Stimulated activated CD8-positive, alpha-beta memory T cell treated with anti-CD3 and anti-CD28 coated beads, Interleukin-4, amount 100 ng/mL, for 24 hours (primary cell): ENCODE measurements around the gene IRX1.

ENCODE experiments used
- DNase-seq: peaks from one replicate; pipeline ENCODE4 v3.0.0-alpha.2; 2020; ENCODE audit warnings: low read depth

The IRX1 gene

DNA sequence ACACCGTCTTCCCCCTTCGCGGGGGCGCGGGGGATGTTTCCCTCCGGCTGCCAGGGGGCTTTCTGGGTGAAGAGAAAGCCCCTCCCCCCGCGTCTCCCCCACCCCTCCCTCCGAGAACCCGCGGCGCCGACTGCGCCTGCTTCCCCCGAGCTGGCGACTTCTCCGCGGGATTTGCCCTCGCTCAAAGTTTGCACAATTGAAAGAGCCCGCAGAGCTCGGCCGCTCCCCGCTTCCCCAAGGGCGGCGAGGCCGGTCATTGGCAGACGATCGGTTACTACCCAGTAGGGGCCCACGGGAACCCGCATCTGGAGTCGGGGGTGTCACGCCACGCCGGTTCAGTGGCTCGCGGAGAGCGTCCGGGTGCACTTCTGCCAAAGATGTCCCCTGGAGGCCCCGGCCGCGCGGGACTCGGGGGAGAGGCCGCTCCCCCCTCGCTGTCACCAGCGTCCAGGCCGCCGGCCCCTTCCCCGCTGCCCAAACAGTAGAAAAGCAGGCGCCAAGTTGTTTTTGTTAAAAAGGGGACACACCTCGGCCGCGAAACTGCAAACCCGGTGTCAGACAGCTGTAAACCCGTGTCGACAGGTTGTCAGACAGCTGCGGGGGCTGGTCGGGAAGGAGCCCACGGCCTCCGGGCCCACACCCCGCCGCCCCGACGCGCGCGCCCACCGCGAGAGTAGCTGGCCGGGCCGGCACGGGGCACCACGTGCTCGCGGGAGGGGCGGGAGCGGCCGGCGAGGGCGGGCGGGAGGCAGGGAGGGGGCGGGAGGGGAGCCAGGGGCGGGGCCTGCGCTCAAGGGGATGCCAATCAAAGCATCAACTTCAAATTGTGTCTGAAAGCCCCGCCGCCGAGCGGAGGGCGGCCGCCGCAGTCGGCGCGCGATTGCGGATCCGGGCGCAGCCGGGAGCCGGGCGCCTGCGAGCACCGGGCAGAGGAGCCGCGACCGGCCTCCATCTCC is at the start of gene IRX1:
Gene IRX1 (plus strand): TSS at position 827 of the 956 bp plus-strand sequence. CDS start 274 bp downstream, outside the sequence.
- DNase-seq = no peak

DNA sequence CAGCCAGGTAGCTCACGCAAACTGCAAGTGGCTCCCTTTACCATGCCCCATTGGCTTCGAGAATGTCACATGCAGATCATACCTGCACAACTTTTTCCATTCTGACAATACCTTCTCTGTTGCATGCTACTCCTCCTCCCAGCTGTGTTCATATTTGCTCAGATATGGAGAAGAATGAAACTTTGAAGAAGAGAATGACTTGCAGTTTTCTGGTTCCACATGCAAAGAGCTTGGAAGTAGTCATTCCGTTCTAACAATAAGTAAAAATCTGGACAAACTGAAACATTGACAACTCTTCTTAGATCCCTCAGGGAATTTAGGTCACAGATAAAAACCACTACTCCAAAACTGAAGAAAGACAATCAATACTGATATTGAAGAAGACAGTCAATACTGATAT is 49.6 kb upstream of the IRX1 start:
- DNase-seq = no peak

DNA sequence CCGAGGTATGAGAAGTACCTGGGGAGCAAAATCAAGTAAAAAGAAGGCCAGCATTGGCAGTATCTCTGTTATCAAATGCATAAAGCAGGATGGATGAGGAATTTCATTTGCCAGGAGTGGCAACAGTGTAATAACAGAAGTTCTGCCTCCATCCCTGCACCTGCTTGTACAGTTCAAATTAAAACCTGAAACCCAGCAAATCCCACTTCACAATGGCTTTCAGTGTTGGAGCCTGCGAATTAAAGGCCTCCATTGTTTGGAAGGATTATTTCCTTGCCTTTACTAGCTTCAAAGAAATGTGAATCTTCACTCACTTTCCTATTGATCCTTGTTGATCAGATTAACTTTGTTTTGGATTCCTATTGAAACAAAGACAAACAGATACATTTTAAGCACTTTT is 31.5 kb upstream of the IRX1 start:
- no peak for DNase-seq

DNA sequence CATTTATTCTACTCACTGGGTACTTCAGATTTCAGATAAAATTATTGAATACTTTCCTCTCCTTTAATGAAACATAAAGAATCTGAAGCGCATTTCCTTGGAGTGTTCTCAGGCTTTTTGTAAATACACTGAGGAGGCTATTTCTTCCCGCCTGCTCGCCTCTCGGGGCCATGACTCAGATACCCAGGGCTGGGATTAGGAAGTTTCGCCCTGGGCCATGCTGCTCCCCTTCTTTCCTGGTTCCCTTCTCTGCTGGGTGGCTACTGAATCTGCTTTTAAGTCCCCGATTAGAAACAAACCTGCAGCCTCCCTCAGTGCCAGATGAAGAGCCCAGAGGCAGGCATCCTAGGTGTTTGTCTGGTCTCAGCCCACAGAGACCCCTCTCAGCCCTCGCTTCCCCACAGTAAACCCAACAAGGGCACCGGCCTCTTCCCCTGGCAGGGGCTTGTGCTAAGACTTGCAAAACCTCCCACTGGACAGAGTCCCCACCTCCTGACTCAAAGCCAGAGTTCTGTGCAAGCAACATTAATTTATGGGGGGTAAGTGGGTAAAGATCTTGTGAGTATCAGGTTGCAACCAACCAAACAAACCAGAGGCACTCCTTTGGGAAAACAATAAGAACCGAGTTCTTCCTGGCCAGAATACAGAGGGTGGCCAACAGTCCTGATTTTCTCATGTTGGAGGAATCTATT is 30.7 kb upstream of the IRX1 start:
- no peak for DNase-seq

DNA sequence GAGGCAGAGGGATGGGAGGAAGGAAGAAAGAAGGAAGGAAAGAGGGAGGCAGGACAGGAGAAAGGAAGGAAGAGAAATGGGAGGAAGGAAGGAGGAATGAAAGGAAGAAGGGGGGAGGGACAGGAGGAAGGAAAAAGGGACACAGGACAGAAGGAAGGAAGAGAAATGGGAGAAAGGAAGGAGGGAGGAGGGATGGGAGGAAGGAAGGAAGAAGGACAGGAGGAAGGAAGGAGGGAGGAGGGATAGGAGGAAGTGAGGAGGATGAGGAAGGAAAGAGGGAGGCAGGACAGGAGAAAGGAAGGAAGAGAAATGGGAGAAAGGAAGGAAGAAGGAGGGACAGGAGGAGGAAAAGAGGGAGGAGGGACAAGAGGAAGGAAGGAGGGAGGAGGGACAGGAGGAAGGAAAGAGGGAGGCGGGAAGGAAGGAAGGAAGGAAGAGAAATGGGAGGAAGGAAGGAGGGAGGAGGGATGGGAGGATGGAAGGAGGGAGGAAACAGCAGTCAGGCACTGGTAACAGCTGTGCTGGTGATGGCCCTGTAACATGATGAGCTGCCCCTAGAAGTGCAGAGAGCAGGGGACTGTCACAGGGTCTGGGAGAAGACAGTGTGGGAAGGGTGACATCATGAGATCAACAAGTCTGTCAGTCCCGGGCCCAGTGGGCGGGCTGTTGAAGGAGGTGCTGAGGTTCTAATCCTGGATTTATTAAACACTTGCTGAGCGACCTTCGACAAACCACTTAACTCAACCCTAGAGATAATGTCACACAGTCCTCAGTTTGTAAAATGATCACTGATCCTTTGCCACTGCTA is 10.7 kb upstream of the IRX1 start:
- no peak for DNase-seq

DNA sequence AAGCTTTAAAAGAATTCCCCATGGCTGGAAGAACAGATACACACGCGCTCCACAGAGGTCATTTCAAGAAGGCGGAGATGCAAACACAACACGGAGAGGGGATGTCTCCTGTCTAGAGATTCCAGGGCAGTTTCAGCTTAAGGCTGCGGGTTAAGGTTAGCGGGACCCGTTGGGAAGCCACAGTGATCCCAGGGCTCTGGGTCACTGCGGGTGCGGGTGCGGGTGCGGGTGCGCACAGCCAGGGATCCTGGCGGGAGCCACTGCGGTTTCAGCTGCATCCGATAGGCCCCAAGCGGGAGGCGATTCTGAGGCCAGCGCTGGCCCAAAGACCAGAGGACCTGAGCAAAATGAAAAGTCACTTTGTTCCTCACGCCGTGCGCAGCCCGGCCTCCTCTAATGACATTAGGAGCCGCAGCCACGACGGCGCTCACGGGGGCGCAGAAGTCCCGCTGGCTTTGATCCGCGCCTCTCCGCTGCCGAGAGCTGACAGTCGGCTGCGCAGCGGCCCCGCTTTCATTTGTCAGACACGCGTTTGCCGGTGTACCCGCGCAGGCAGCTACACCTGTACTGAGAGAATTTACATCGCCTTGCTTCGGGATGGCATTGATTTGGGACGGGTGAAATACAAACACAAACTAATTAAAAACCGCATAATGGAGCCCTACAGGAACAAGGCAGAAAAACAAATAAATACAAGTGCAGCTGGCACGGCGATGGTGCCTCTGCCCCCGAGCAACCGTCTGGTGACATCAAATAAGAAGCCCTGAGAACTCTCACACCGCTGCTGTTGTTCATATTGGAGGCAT is 5.3 kb upstream of the IRX1 start:
- DNase-seq = no peak

DNA sequence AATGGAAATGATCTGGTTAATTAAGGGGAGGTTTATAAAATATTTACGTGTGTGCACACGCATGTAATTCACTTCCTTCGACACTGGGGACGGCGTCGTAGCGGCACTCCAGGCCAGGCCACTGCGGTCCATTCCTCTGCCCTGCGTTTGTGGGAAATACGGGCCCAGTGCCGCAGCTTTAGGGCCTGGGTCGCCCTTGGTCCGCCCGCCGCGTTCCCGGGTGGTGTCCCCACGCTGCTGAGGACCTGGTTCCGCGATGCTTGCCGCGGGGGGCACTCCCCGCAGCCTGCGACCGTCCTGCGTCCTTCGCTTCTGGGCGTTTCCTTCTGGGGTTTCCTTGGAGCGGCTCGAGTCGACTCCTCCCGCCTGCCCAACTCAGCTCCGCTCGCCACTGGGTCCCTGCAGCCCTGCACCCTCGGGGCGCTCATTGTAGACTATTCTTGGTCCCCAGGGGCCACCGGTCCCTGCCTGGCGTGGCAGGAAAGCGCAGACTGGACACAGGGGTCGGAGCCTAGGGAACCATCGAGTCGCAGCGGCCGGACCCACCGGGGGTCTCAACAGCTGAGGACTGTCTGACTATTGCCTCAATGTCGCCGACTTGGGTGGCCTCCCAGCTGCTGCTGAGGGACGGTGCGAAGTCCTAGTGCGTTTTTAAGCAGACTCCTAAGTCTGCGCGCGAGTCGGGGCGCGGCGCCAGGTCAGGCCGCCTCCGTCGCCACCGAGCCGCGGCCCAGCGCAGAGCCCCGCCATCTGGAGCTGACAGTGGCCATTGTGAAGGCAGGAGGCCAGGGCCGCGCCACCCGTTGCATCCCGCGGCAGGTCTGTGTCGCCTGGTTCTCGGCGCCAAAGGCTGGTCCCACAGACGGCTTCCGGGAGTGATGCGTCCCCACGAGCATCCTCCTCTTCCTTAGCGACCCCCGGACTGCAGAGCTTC is 4.4 kb upstream of the IRX1 start:
- DNase-seq = no peak

DNA sequence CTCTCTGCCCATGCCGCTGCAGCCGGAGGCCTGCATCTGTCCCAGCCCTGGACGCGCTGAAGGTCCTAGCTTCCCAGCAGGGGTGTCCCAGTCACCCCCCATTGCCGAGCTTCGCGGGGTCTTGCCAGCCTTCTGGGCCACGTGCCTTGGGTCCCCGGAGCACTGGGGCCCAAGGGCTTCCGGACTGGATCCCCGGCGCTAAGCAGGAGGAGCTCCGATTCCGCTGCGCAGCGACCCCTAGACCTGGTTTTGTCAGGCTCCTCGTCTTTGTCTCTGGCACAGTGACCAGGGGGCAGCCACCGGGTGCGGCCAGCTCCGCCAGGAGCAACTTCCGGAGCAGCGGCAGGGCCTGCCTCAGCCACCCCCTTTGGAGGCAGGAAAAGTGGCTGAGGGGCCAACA is 3.3 kb upstream of the IRX1 start:
- no peak for DNase-seq

DNA sequence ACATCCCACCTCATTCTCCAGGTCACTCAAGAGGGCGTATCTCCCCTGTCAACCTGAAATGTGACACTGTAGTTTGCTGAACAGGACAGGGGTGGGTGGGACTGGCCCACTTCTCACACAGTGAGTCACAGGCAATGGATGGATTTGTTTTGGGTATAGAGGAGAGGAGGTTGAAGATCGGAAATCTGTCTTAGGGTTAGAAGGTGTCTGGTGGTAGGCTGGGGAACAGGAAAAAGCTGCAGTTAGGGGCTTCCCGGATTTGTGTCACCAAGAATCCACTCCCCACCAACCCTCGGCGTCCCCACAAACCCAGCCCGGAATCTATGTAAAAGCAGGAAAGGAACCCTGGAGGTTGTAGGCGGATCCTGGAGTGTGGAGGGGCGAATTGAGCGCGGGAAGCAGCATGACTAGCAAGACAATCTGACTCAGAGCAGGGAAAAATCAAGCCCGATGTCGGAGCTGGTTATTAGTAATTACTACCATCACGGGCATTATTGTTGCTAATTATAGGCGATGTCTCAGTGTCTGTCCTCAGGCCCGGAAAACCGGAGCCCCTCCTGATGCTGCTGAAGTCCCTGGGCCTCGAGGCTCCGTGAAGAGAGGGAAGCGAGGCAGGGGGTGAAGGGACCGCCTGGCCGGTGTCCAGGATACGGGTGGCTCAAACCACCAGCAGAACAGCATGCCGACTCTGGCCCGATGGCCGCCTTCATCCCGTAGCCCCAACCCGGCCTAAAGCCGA is 1.7 kb upstream of the IRX1 start:
- no peak for DNase-seq

DNA sequence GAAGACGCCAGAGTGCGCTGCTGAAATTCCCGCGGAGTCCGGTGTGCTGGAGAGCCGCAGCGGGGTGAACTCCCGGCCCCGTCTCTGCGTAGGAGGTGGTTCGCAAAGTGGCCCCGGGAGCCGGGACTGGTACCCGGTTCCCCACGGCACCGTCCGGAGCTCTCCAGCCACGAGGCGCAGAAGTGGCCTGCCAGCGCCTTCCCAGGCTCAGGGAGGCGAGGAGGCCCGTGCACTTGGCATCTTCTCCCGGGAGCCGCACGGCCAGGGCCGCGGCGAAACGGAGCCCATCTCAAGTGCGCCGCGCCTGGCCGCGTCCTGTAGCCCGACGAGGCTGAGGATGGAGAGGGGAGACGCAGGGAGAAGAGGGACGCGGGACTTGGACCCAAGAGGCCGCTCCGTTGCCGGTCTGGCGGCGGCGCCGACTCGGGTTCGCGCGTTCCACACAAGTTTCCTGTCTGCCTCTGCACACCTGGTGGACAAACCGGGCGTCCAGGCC is 1.1 kb upstream of the IRX1 start:
- DNase-seq = no peak

DNA sequence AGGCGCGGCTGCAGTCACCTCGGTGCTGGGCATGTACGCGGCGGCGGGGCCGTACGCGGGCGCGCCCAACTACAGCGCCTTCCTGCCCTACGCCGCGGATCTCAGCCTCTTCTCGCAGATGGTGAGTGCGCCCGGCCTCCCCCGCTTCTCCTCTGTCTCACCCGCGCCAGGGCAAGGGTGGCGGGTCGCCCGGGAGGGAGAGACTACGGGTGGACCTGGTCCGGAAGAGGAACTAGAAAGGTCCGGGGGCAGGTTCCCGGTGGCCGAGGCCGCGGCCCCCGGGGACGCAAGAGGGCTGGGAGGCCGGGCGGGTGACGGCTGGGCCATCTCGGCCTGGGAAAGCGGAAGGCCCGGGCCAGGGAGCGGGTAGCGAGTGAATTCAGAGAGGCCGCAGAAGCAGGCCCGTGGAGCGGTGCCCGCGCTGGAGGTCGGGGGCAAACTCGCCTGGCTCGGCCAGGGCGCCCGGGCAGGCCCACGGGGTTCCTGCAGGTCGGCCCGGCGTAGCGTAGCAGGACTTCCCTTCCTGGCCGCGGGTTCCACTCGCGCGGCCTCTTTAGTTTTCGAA is 711 bp downstream of the IRX1 start:
- DNase-seq = no peak

DNA sequence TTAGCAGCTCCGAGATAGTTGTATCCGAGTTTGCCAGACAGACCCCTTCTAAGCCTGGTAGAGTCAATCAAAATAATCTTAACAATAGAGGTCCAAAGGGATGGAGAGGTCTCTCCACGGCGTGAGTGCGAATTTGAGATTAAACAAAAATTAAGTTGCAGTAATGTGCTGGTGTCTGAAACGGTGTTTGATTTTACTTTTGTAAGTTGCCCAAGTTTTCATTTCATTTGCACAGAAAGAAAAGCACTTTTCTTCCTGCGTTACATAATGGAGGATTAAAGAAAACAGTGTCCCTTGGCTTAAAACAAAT is 1.2 kb downstream of the IRX1 start:
- no peak for DNase-seq

DNA sequence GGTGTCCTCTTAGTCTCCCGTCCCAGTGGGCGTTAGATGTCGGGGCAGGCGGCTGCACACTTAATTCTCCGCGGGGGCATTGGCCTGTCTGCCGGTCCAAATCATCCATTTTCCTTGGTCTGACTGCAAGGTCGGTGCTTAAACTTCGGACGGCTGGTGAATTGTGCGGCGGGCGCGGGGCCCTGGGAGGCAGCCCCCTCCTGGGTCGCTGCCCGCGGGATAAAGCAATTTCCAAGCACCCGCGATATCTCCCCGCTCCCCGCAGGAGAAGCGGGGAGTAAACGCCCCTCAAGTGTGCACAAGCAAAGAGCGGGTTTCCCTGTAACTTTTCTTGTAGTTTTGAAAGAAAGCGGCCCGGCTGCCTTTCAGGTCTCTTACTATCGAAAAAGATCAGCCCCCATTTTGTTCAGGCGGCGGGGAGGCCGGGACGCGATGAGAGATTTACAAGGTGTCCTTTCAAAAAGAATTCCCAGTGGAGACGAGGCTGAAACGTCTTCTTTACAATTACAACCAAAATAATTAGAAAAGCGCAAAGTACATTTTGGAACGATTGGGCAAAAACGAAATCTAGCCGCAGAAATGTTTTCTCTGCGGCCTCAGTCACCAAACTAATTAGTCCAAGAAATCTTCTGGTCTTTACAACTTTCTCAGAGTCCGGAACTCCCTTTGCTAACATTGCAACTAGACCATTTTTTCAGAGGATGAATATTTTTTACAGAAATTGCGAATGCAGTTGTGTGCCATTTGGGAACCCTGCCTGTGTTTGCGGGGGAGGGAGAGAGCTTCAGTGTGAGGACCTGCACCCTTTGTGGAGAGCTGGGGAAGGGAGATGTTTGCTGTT is 1.8 kb downstream of the IRX1 start:
- DNase-seq = no peak

DNA sequence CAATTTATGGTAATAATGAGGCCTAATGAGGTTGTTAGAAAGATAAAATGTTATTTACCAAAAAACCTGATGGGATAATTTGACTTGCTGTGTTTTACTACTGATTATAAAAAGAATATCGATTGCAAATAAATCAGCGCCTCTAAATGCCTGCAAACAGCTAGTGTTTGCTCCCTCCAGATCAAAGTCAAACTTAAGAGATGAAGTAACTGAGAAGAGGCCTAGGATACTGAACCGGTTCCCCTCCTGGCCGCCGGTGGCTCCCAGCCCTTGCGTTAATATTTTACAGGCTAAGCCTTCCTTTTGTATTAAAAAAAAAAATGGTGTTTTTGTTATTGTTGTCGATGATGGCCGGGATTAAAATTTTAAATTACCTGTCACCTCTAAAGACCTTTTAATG is 2.6 kb downstream of the IRX1 start:
- DNase-seq = no peak

DNA sequence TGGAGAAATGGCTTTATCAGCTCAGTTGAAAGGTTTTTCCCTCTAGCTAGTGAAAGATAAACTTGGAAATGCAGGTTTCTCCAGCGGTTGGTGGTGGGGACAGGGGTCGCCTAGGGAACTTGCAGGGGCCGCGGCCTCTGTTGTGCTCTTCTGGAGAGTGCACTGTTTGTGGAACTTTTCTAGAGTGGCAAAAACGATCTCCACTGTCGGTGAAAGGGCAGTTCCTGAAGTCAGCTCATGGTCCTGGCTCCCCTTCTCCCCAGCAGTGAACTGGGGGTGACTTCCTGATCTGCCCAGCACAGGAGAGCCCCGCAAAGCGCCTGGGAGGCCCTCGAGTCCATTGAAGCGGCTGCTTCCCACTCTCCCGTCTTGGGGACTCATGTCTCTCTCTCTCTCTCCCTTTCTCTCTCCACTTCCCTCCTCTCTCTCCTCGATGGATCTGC is 3.2 kb downstream of the IRX1 start:
- DNase-seq = no peak

DNA sequence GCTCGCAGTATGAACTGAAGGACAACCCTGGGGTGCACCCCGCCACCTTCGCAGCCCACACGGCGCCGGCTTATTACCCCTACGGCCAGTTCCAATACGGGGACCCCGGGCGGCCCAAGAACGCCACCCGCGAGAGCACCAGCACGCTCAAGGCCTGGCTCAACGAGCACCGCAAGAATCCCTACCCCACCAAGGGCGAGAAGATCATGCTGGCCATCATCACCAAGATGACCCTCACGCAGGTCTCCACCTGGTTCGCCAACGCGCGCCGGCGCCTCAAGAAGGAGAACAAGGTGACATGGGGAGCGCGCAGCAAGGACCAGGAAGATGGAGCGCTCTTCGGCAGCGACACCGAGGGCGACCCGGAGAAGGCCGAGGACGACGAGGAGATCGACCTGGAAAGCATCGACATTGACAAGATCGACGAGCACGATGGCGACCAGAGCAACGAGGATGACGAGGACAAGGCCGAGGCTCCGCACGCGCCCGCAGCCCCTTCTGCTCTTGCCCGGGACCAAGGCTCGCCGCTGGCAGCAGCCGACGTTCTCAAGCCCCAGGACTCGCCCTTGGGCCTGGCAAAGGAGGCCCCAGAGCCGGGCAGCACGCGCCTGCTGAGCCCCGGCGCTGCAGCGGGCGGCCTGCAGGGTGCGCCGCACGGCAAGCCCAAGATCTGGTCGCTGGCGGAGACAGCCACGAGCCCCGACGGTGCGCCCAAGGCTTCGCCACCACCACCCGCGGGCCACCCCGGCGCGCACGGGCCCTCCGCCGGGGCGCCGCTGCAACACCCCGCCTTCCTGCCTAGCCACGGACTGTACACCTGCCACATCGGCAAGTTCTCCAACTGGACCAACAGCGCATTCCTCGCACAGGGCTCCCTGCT is 3.8 kb downstream of the IRX1 start:
- DNase-seq = no peak
